Stimulated activated CD4-positive, alpha-beta T cell treated with anti-CD3 and anti-CD28 coated beads, Interleukin-1b, Interleukin-23, amount 100 ng/mL, for 48 hours (primary cell): ENCODE measurements around the gene SLC8B1.

Experiments
- DNase-seq: peaks from one replicate; pipeline ENCODE4 v3.0.0-alpha.2; 2020

Gene SLC8B1

GRCh38 chr12:113334786-113335539 is at the start of gene SLC8B1:
Gene SLC8B1, minus strand, starts transcription at chr12:113335109. Its CDS starts 2,231 bp downstream, at chr12:113332878.
- DNase-seq = peak; percentile 86

- DNase-seq = no peak
Observed at GRCh38 chr12:113382206-113382605, 47.3 kb upstream of the SLC8B1 start.

- DNase-seq = no peak
Observed at GRCh38 chr12:113381220-113381619, 46.3 kb upstream of the SLC8B1 start.

GRCh38 chr12:113378291-113378690 is 43.4 kb upstream of the SLC8B1 start:
- DNase-seq = no peak

GRCh38 chr12:113374823-113375428 is 40.0 kb upstream of the SLC8B1 start:
- no peak for DNase-seq

GRCh38 chr12:113373969-113374368 is 39.1 kb upstream of the SLC8B1 start:
- DNase-seq = no peak

GRCh38 chr12:113373440-113373839 is 38.5 kb upstream of the SLC8B1 start:
- no peak for DNase-seq

GRCh38 chr12:113372371-113372770 is 37.5 kb upstream of the SLC8B1 start:
- DNase-seq = no peak

GRCh38 chr12:113371808-113372207 is 36.9 kb upstream of the SLC8B1 start:
- no peak for DNase-seq

- DNase-seq = no peak
Observed at GRCh38 chr12:113370923-113371682, 36.2 kb upstream of the SLC8B1 start.

- no peak for DNase-seq
Observed at GRCh38 chr12:113369391-113369985, 34.6 kb upstream of the SLC8B1 start.

GRCh38 chr12:113368331-113368730 is 33.4 kb upstream of the SLC8B1 start:
- DNase-seq = no peak

GRCh38 chr12:113366827-113367226 is 31.9 kb upstream of the SLC8B1 start:
- DNase-seq = no peak

- no peak for DNase-seq
Observed at GRCh38 chr12:113365639-113366395, 30.9 kb upstream of the SLC8B1 start.

- no peak for DNase-seq
Observed at GRCh38 chr12:113364698-113365097, 29.8 kb upstream of the SLC8B1 start.

- no peak for DNase-seq
Observed at GRCh38 chr12:113361574-113362370, 26.9 kb upstream of the SLC8B1 start.

- DNase-seq = no peak
Observed at GRCh38 chr12:113359939-113360748, 25.2 kb upstream of the SLC8B1 start.

- DNase-seq = no peak
Observed at GRCh38 chr12:113359133-113359938, 24.4 kb upstream of the SLC8B1 start.

- DNase-seq = peak; percentile 94
Observed at GRCh38 chr12:113358381-113359132, 23.6 kb upstream of the SLC8B1 start, which contains the start of gene PLBD2. Gene PLBD2, plus strand, starts transcription at chr12:113358587. Its CDS starts 14 bp downstream, at chr12:113358601.
